Lung (tissue), 12 donors: Measurements from ENCODE around the gene RIPK3. TPM values are rescaled to one million over a fixed set of nuclear protein-coding genes. Genes with fewer than 3 reads are reported as not detected.

Experiments used
- ATAC-seq: fragments of 200-7000 bp; cut with Tn5 transposase; one replicate; pipeline ENCODE4 v1.9.1; 2020; ENCODE audit warnings: moderate number of reproducible peaks; ENCODE audit not compliant: insufficient read depth, low FRiP score
- DNase-seq, 3 donors: peaks; one replicate each; pipeline ENCODE4 v3.0.0-alpha.2; 2013 to 2017
- H3K27ac ChIP-seq, 2 donors: one replicate each; pipeline ENCODE4 v1.5.1; 2013; ENCODE audit warnings: mild to moderate bottlenecking in 2 of 2, moderate library complexity in 2 of 2, control low read depth in 1 of 2, inconsistent platforms in 1 of 2, low read depth in 1 of 2, low read length in 1 of 2
- H3K27me3 ChIP-seq, 3 donors: one replicate each; pipeline ENCODE4 v1.5.1; 2013; ENCODE audit warnings: low read length in 2 of 3; ENCODE audit not compliant: control insufficient read depth in 3 of 3, insufficient read depth in 3 of 3
- H3K36me3 ChIP-seq, 4 donors: one replicate each; pipeline ENCODE4 v1.5.1; 2013; ENCODE audit warnings: low read length in 4 of 4, mild to moderate bottlenecking in 1 of 4, moderate library complexity in 1 of 4; ENCODE audit not compliant: control insufficient read depth in 4 of 4, insufficient read depth in 4 of 4
- H3K4me1 ChIP-seq, 5 donors: one replicate each; pipeline ENCODE4 v1.5.1; 2013; ENCODE audit warnings: low read length in 5 of 5, mild to moderate bottlenecking in 2 of 5, moderate library complexity in 1 of 5; ENCODE audit not compliant: control insufficient read depth in 5 of 5, insufficient read depth in 5 of 5
- H3K4me3 ChIP-seq: one replicate; pipeline ENCODE4 v1.5.1; 2013; ENCODE audit warnings: mild to moderate bottlenecking, control low read depth, moderate library complexity
- H3K9ac ChIP-seq, 2 donors: one replicate each; pipeline ENCODE4 v1.5.1; 2013; ENCODE audit warnings: low read length in 2 of 2, control low read depth in 1 of 2; ENCODE audit not compliant: insufficient read depth in 1 of 2
- H3K9me3 ChIP-seq, 4 donors: one replicate each; pipeline ENCODE4 v1.5.1; 2013; ENCODE audit warnings: low read length in 3 of 4, mild to moderate bottlenecking in 1 of 4, moderate library complexity in 1 of 4; ENCODE audit not compliant: control insufficient read depth in 4 of 4, insufficient read depth in 3 of 4
- CTCF ChIP-seq: IDR thresholded peaks from 2 replicates; pipeline ENCODE4 v1.5.1; 2012; ENCODE audit warnings: mild to moderate bottlenecking; ENCODE audit errors: control extremely low read depth, extremely low read depth
- WGBS, 2 donors: extraction: QIAGEN DNeasy Blood & Tissue Kit; methylation state at CpG; one replicate each; pipeline ENCODE4 v1.1.7; 2013; 5-methylcytosine and 5-hydroxymethylcytosine counted together
- polyA plus RNA-seq, 2 donors: library from polyadenylated mRNA; stranded (reverse); fragments of 200-250 nt; gene quantifications; one replicate each; pipeline ENCODE4 v1.2.1, GENCODE V29; 2013
- total RNA-seq, 2 donors: library from RNA; depleted of rRNA in 1 of 2; stranded (reverse); fragments of >200 nt in 1 of 2; gene quantifications; one replicate each; pipeline ENCODE4 v1.2.1, GENCODE V29; 2014 to 2021
- donor health status: control.
- donor health status: control.
- donor health status: Bipolar disorder and iron deficiency.
- donor health status: healthy.
- donor health status: DM: yes; HTN: yes; CAD: no.

The RIPK3 gene
- total and polyA plus RNA-seq, 4 donors: 6.4 to 26.0 (median 18.2) TPM

GRCh38 chr14:24300326-24300980 lies 39.3 kb downstream of the RIPK3 start:
- Histone ChIP-seq H3K9me3 (no peaks in the 10 kb centered on the region), H3K27ac (peak overlapping the region; percentile 76 to 88), H3K4me3 (peak overlapping the region; percentile 80), H3K36me3 (peaks cover 8 to 48% (median 40%) of the 10 kb centered on the region in 4 donors), H3K27me3 (no peaks in the 10 kb centered on the region), H3K9ac (peak overlapping the region; percentile 69 to 75), H3K4me1 (peaks cover 2 to 19% (median 13%) of the 10 kb centered on the region in 5 donors)
- DNase-seq (no peak), ATAC-seq (no peak)
- 30 to 36% methylated on average over 16 of the region's 16 CpGs for WGBS, 2 donors
- TF ChIP-seq CTCF: no peak

GRCh38 chr14:24299255-24300191 lies 40.3 kb downstream of the RIPK3 start, which contains the start of the genes DHRS1 and NOP9:
TSS of gene DHRS1 (minus strand) at chr14:24299780. CDS start at chr14:24299106, 674 bp downstream.
TSS of gene NOP9 (plus strand) at chr14:24299850. CDS start at chr14:24299955, 105 bp downstream.
- WGBS, 2 donors: 0 to 1% methylated on average over 69 to 75 of the region's 75 CpGs
- peak; percentile 93 to 95 (median 94) for DNase-seq
- H3K4me3 ChIP-seq: peak within 1 kb of the TSS; percentile 80
- peaks cover 8 to 40% (median 32%) of the 10 kb centered on the region in 4 donors for H3K36me3 ChIP-seq
- peak within 1 kb of the TSS; percentile 79 to 93 for H3K9ac ChIP-seq
- peak; percentile 93 for ATAC-seq
- no peak for TF ChIP-seq CTCF
- H3K27me3 ChIP-seq: no peaks in the 10 kb centered on the region
- peak within 1 kb of the TSS; percentile 76 to 88 for H3K27ac ChIP-seq
- no peaks in the 10 kb centered on the region for H3K9me3 ChIP-seq
- peaks cover 2 to 19% (median 13%) of the 10 kb centered on the region in 5 donors for H3K4me1 ChIP-seq

GRCh38 chr14:24298892-24299254 lies 40.9 kb downstream of the RIPK3 start:
- ATAC-seq: peak; percentile 2
- H3K27me3 ChIP-seq: no peaks in the 10 kb centered on the region
- peak overlapping the region; percentile 80 for H3K4me3 ChIP-seq
- H3K27ac ChIP-seq: peak overlapping the region; percentile 37 to 88
- H3K36me3 ChIP-seq: peaks cover 1 to 34% (median 26%) of the 10 kb centered on the region in 4 donors
- no peak for TF ChIP-seq CTCF
- no peaks in the 10 kb centered on the region for H3K9me3 ChIP-seq
- DNase-seq: no peak
- WGBS, 2 donors: 41% methylated on average over 7 of the region's 7 CpGs
- peaks cover 2 to 19% (median 13%) of the 10 kb centered on the region in 5 donors for H3K4me1 ChIP-seq
- peak overlapping the region; percentile 79 to 93 for H3K9ac ChIP-seq
